Stimulated activated CD4-positive, alpha-beta T cell treated with anti-CD3 and anti-CD28 coated beads, Interleukin-12 subunit alpha, Interleukin-12 subunit beta, amount 100 ng/mL, for 24 hours (primary cell): ENCODE data around the gene GMPS.
"Not testable (repeated sequence)": the region's sequence is repeated elsewhere in the genome, so short reads cannot be mapped to it uniquely, and the experiment has no call there.

ENCODE experiments used
- DNase-seq, 2 experiments: peaks; one replicate each; pipeline ENCODE4 v3.0.0-alpha.2; 2020; ENCODE audit warnings: low read depth in 2 of 2

Gene GMPS

GRCh38 chr3:155872904-155873646 lies 2.6 kb downstream of the GMPS start:
- DNase-seq: no peak

- no peak for DNase-seq
Observed at GRCh38 chr3:155876037-155876436, 5.6 kb downstream of the GMPS start.

- DNase-seq: no peak
Observed at GRCh38 chr3:155876503-155876902, 6.1 kb downstream of the GMPS start.

GRCh38 chr3:155880286-155880685 lies 9.8 kb downstream of the GMPS start:
- no peak for DNase-seq

GRCh38 chr3:155884292-155884691 lies 13.8 kb downstream of the GMPS start:
- no peak for DNase-seq

GRCh38 chr3:155885292-155885691 lies 14.8 kb downstream of the GMPS start:
- DNase-seq: no peak

GRCh38 chr3:155886348-155886747 lies 15.9 kb downstream of the GMPS start:
- DNase-seq: not testable (repeated sequence)

GRCh38 chr3:155886915-155887314 lies 16.5 kb downstream of the GMPS start:
- DNase-seq: no peak

GRCh38 chr3:155889212-155889611 lies 18.8 kb downstream of the GMPS start:
- DNase-seq: no peak

GRCh38 chr3:155889952-155890351 lies 19.5 kb downstream of the GMPS start:
- no peak for DNase-seq

GRCh38 chr3:155890671-155891190 lies 20.3 kb downstream of the GMPS start:
- no peak for DNase-seq

GRCh38 chr3:155891321-155891720 lies 20.9 kb downstream of the GMPS start:
- DNase-seq: no peak

GRCh38 chr3:155895379-155895900 lies 25.0 kb downstream of the GMPS start:
- no peak for DNase-seq

- DNase-seq: no peak
Observed at GRCh38 chr3:155906900-155907299, 36.5 kb downstream of the GMPS start.

GRCh38 chr3:155908086-155908485 lies 37.6 kb downstream of the GMPS start:
- DNase-seq: no peak

- no peak for DNase-seq
Observed at GRCh38 chr3:155908605-155909004, 38.2 kb downstream of the GMPS start.

GRCh38 chr3:155912090-155912489 lies 41.6 kb downstream of the GMPS start:
- no peak for DNase-seq

- DNase-seq: no peak
Observed at GRCh38 chr3:155912579-155913190, 42.2 kb downstream of the GMPS start.

- no peak for DNase-seq
Observed at GRCh38 chr3:155917781-155918180, 47.3 kb downstream of the GMPS start.

GRCh38 chr3:155919728-155920127 lies 49.3 kb downstream of the GMPS start:
- DNase-seq: no peak

GRCh38 chr3:155921486-155921885 lies 51.0 kb downstream of the GMPS start:
- DNase-seq: no peak

GRCh38 chr3:155934230-155934629 lies 63.8 kb downstream of the GMPS start:
- no peak for DNase-seq

- DNase-seq: no peak
Observed at GRCh38 chr3:155938409-155938808, 68.0 kb downstream of the GMPS start.
